HG02642 (cell line): ENCODE data around the gene PLEKHA6.

Source experiments
- ATAC-seq: cut with Tn5 transposase; IDR thresholded peaks from one replicate; pipeline ENCODE4 v1.9.1; 2021; ENCODE audit warnings: mild to moderate bottlenecking; ENCODE audit not compliant: unreplicated experiment, poor library complexity

Gene PLEKHA6

GRCh38 chr1:204198348-204199340 lies 161.1 kb downstream of the PLEKHA6 start:
- ATAC-seq = no peak

GRCh38 chr1:204197068-204197467 lies 162.7 kb downstream of the PLEKHA6 start:
- ATAC-seq = no peak

GRCh38 chr1:204196068-204196795 lies 163.5 kb downstream of the PLEKHA6 start, which contains the start of gene KISS1:
KISS1 (minus strand) TSS chr1:204196491; CDS start chr1:204192876, 3,615 bp downstream.
- no peak for ATAC-seq

GRCh38 chr1:204194771-204195170 lies 165.0 kb downstream of the PLEKHA6 start:
- no peak for ATAC-seq

- ATAC-seq = no peak
These were observed 165.6 kb downstream of the PLEKHA6 start for GRCh38 chr1:204194080-204194479.

- no peak for ATAC-seq
These were observed 167.0 kb downstream of the PLEKHA6 start for GRCh38 chr1:204192589-204193352.

- ATAC-seq = no peak
These were observed 167.7 kb downstream of the PLEKHA6 start for GRCh38 chr1:204192046-204192445.

- no peak for ATAC-seq
These were observed 168.3 kb downstream of the PLEKHA6 start for GRCh38 chr1:204191456-204191855.

GRCh38 chr1:204190212-204191211 lies 169.2 kb downstream of the PLEKHA6 start:
- ATAC-seq = no peak

GRCh38 chr1:204188959-204189639 lies 170.6 kb downstream of the PLEKHA6 start:
- no peak for ATAC-seq

GRCh38 chr1:204186597-204186996 lies 173.1 kb downstream of the PLEKHA6 start:
- ATAC-seq = no peak

- ATAC-seq = no peak
These were observed 178.6 kb downstream of the PLEKHA6 start for GRCh38 chr1:204181116-204181515.

GRCh38 chr1:204180133-204180532 lies 179.6 kb downstream of the PLEKHA6 start:
- no peak for ATAC-seq

- no peak for ATAC-seq
These were observed 181.0 kb downstream of the PLEKHA6 start for GRCh38 chr1:204178487-204179281.

GRCh38 chr1:204177133-204177532 lies 182.6 kb downstream of the PLEKHA6 start:
- ATAC-seq = no peak

GRCh38 chr1:204176049-204176448 lies 183.7 kb downstream of the PLEKHA6 start:
- ATAC-seq = no peak

- no peak for ATAC-seq
These were observed 184.8 kb downstream of the PLEKHA6 start for GRCh38 chr1:204174958-204175357.
